ENCODE measurements around the gene KLHL20.
"Not testable (repeated sequence)": the region's sequence is repeated elsewhere in the genome, so short reads cannot be mapped to it uniquely, and the experiment has no call there.

Gene KLHL20

GRCh38 chr1:173758110-173758509, 43.3 kb downstream of the KLHL20 start:
- Histone ChIP-seq H3K4me3 (ENCODE audit: low read length) (no peak overlapping the region), H3K9me3 (ENCODE audit: control insufficient read depth, low read length) (no peaks in the 10 kb centered on the region), H3K9ac (ENCODE audit: low read length) (no peak overlapping the region), H3K27me3 (ENCODE audit: control insufficient read depth, insufficient read depth, low read length) (no peaks in the 10 kb centered on the region), H3K36me3 (ENCODE audit: control insufficient read depth, insufficient read depth, low read length) (peaks cover 20% of the 10 kb centered on the region), H3K4me1 (ENCODE audit: control insufficient read depth, insufficient read depth, low read length) (peaks cover 5% of the 10 kb centered on the region)

GRCh38 chr1:173758980-173759379, 44.2 kb downstream of the KLHL20 start:
- H3K27me3 ChIP-seq (ENCODE audit: control insufficient read depth, insufficient read depth, low read length): no peaks in the 10 kb centered on the region
- H3K4me1 ChIP-seq (ENCODE audit: control insufficient read depth, insufficient read depth, low read length): no peaks in the 10 kb centered on the region
- no peak overlapping the region for H3K4me3 ChIP-seq (ENCODE audit: low read length)
- no peak overlapping the region for H3K9ac ChIP-seq (ENCODE audit: low read length)
- H3K36me3 ChIP-seq (ENCODE audit: control insufficient read depth, insufficient read depth, low read length): peaks cover 20% of the 10 kb centered on the region
- no peaks in the 10 kb centered on the region for H3K9me3 ChIP-seq (ENCODE audit: control insufficient read depth, low read length)

- H3K4me3 ChIP-seq (ENCODE audit: low read length); H3K4me1 ChIP-seq (ENCODE audit: control insufficient read depth, insufficient read depth, low read length); H3K36me3 ChIP-seq (ENCODE audit: control insufficient read depth, insufficient read depth, low read length); H3K9me3 ChIP-seq (ENCODE audit: control insufficient read depth, low read length); H3K27me3 ChIP-seq (ENCODE audit: control insufficient read depth, insufficient read depth, low read length); H3K9ac ChIP-seq (ENCODE audit: low read length): not testable (repeated sequence)
Measured at GRCh38 chr1:173764331-173764730, 49.5 kb downstream of the KLHL20 start.

GRCh38 chr1:173768206-173768605, 53.4 kb downstream of the KLHL20 start:
- H3K9ac ChIP-seq (ENCODE audit: low read length): no peak overlapping the region
- no peaks in the 10 kb centered on the region for H3K9me3 ChIP-seq (ENCODE audit: control insufficient read depth, low read length)
- no peak overlapping the region for H3K4me3 ChIP-seq (ENCODE audit: low read length)
- H3K4me1 ChIP-seq (ENCODE audit: control insufficient read depth, insufficient read depth, low read length): no peaks in the 10 kb centered on the region
- H3K27me3 ChIP-seq (ENCODE audit: control insufficient read depth, insufficient read depth, low read length): no peaks in the 10 kb centered on the region
- H3K36me3 ChIP-seq (ENCODE audit: control insufficient read depth, insufficient read depth, low read length): no peaks in the 10 kb centered on the region

- Histone ChIP-seq H3K9me3 (ENCODE audit: control insufficient read depth, low read length) (no peaks in the 10 kb centered on the region), H3K4me3 (ENCODE audit: low read length) (no peak overlapping the region), H3K27me3 (ENCODE audit: control insufficient read depth, insufficient read depth, low read length) (no peaks in the 10 kb centered on the region), H3K9ac (ENCODE audit: low read length) (no peak overlapping the region), H3K4me1 (ENCODE audit: control insufficient read depth, insufficient read depth, low read length) (no peaks in the 10 kb centered on the region), H3K36me3 (ENCODE audit: control insufficient read depth, insufficient read depth, low read length) (no peaks in the 10 kb centered on the region)
Measured at GRCh38 chr1:173768827-173769226, 54.0 kb downstream of the KLHL20 start.

- H3K4me1 ChIP-seq (ENCODE audit: control insufficient read depth, insufficient read depth, low read length); H3K9me3 ChIP-seq (ENCODE audit: control insufficient read depth, low read length); H3K36me3 ChIP-seq (ENCODE audit: control insufficient read depth, insufficient read depth, low read length); H3K9ac ChIP-seq (ENCODE audit: low read length); H3K27me3 ChIP-seq (ENCODE audit: control insufficient read depth, insufficient read depth, low read length); H3K4me3 ChIP-seq (ENCODE audit: low read length): not testable (repeated sequence)
Measured at GRCh38 chr1:173770330-173770729, 55.5 kb downstream of the KLHL20 start.

GRCh38 chr1:173771560-173771959, 56.8 kb downstream of the KLHL20 start:
- Histone ChIP-seq H3K4me3 (ENCODE audit: low read length) (no peak overlapping the region), H3K9ac (ENCODE audit: low read length) (no peak overlapping the region), H3K36me3 (ENCODE audit: control insufficient read depth, insufficient read depth, low read length) (no peaks in the 10 kb centered on the region), H3K4me1 (ENCODE audit: control insufficient read depth, insufficient read depth, low read length) (no peaks in the 10 kb centered on the region), H3K9me3 (ENCODE audit: control insufficient read depth, low read length) (no peaks in the 10 kb centered on the region), H3K27me3 (ENCODE audit: control insufficient read depth, insufficient read depth, low read length) (no peaks in the 10 kb centered on the region)

GRCh38 chr1:173775578-173776226, 60.9 kb downstream of the KLHL20 start:
- Histone ChIP-seq H3K4me3 (ENCODE audit: low read length) (no peak overlapping the region), H3K36me3 (ENCODE audit: control insufficient read depth, insufficient read depth, low read length) (no peaks in the 10 kb centered on the region), H3K9ac (ENCODE audit: low read length) (no peak overlapping the region), H3K9me3 (ENCODE audit: control insufficient read depth, low read length) (no peaks in the 10 kb centered on the region), H3K27me3 (ENCODE audit: control insufficient read depth, insufficient read depth, low read length) (no peaks in the 10 kb centered on the region), H3K4me1 (ENCODE audit: control insufficient read depth, insufficient read depth, low read length) (no peaks in the 10 kb centered on the region)

- Histone ChIP-seq H3K27me3 (ENCODE audit: control insufficient read depth, insufficient read depth, low read length) (no peaks in the 10 kb centered on the region), H3K9me3 (ENCODE audit: control insufficient read depth, low read length) (no peaks in the 10 kb centered on the region), H3K36me3 (ENCODE audit: control insufficient read depth, insufficient read depth, low read length) (no peaks in the 10 kb centered on the region), H3K9ac (ENCODE audit: low read length) (no peak overlapping the region), H3K4me1 (ENCODE audit: control insufficient read depth, insufficient read depth, low read length) (no peaks in the 10 kb centered on the region), H3K4me3 (ENCODE audit: low read length) (no peak overlapping the region)
Measured at GRCh38 chr1:173779936-173780335, 65.2 kb downstream of the KLHL20 start.

- Histone ChIP-seq H3K9ac (ENCODE audit: low read length) (no peak overlapping the region), H3K4me1 (ENCODE audit: control insufficient read depth, insufficient read depth, low read length) (no peaks in the 10 kb centered on the region), H3K9me3 (ENCODE audit: control insufficient read depth, low read length) (no peaks in the 10 kb centered on the region), H3K27me3 (ENCODE audit: control insufficient read depth, insufficient read depth, low read length) (no peaks in the 10 kb centered on the region), H3K4me3 (ENCODE audit: low read length) (no peak overlapping the region), H3K36me3 (ENCODE audit: control insufficient read depth, insufficient read depth, low read length) (no peaks in the 10 kb centered on the region)
Measured at GRCh38 chr1:173784997-173785396, 70.2 kb downstream of the KLHL20 start.

GRCh38 chr1:173789841-173790240, 75.1 kb downstream of the KLHL20 start:
- Histone ChIP-seq H3K36me3 (ENCODE audit: control insufficient read depth, insufficient read depth, low read length) (no peaks in the 10 kb centered on the region), H3K4me3 (ENCODE audit: low read length) (no peak overlapping the region), H3K27me3 (ENCODE audit: control insufficient read depth, insufficient read depth, low read length) (no peaks in the 10 kb centered on the region), H3K9ac (ENCODE audit: low read length) (no peak overlapping the region), H3K4me1 (ENCODE audit: control insufficient read depth, insufficient read depth, low read length) (no peaks in the 10 kb centered on the region), H3K9me3 (ENCODE audit: control insufficient read depth, low read length) (no peaks in the 10 kb centered on the region)

- Histone ChIP-seq H3K27me3 (ENCODE audit: control insufficient read depth, insufficient read depth, low read length) (no peaks in the 10 kb centered on the region), H3K9me3 (ENCODE audit: control insufficient read depth, low read length) (no peaks in the 10 kb centered on the region), H3K4me3 (ENCODE audit: low read length) (no peak overlapping the region), H3K36me3 (ENCODE audit: control insufficient read depth, insufficient read depth, low read length) (no peaks in the 10 kb centered on the region), H3K4me1 (ENCODE audit: control insufficient read depth, insufficient read depth, low read length) (no peaks in the 10 kb centered on the region), H3K9ac (ENCODE audit: low read length) (no peak overlapping the region)
Measured at GRCh38 chr1:173798078-173798477, 83.3 kb downstream of the KLHL20 start.

GRCh38 chr1:173799995-173800394, 85.2 kb downstream of the KLHL20 start:
- not testable (repeated sequence) for H3K27me3 ChIP-seq (ENCODE audit: control insufficient read depth, insufficient read depth, low read length); H3K36me3 ChIP-seq (ENCODE audit: control insufficient read depth, insufficient read depth, low read length); H3K4me3 ChIP-seq (ENCODE audit: low read length); H3K9me3 ChIP-seq (ENCODE audit: control insufficient read depth, low read length); H3K4me1 ChIP-seq (ENCODE audit: control insufficient read depth, insufficient read depth, low read length); H3K9ac ChIP-seq (ENCODE audit: low read length)

Measured in mucosa of stomach (tissue), 1 donor.